Choroid plexus epithelial cell (primary cell): ENCODE measurements around the gene MVK.
"Not testable (repeated sequence)": the region's sequence is repeated elsewhere in the genome, so short reads cannot be mapped to it uniquely, and the experiment has no call there.

Source experiments
- DNase-seq: peaks from one replicate; pipeline ENCODE4 v3.0.0-alpha.2; 2010; ENCODE audit warnings: low read depth
- H3K4me3 ChIP-seq: 2 replicates; pipeline ENCODE4 v1.5.1; 2011; ENCODE audit warnings: low read depth, mild to moderate bottlenecking, control low read depth, low read length, moderate library complexity
- CTCF ChIP-seq: conservative IDR thresholded peaks from 2 replicates; pipeline ENCODE4 v1.5.1; 2011; ENCODE audit warnings: low read depth, mild to moderate bottlenecking, control low read depth, inconsistent platforms, low read length, moderate library complexity

Gene MVK

DNA sequence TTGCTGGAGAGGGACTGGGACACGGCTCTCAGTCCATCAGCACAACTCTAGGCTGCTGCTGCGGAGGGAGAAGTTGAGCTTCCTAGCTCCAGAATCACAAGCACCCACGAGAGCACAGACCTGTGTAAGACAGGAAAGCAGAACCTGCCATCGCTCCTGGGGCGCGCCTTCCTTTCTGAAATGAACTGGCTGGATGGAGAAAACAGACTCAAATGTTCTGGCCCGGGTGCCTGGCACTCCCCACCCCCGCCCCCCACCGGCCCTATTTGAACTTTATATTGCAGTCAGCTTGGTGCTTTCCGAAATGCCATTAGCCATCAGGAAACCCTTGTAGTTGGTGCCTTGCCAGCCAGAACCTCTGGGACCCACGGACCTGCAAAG is 23.8 kb downstream of the MVK start:
- peak overlapping the region; percentile 4 for H3K4me3 ChIP-seq
- no peak for TF ChIP-seq CTCF

GRCh38 chr12:109597795-109598427 is 24.3 kb downstream of the MVK start:
- H3K4me3 ChIP-seq, result peak overlapping the region; percentile 4
- DNase-seq, result peak; percentile 85
- peak; percentile 94 for TF ChIP-seq CTCF

More for the DNA sequence above, 23.8 kb downstream of the MVK start:
- DNase-seq, result no peak

GRCh38 chr12:109598428-109598854 is 24.8 kb downstream of the MVK start:
- no peak overlapping the region for H3K4me3 ChIP-seq
- TF ChIP-seq CTCF, result no peak
- DNase-seq, result no peak

GRCh38 chr12:109599087-109599486 is 25.5 kb downstream of the MVK start:
- H3K4me3 ChIP-seq, result no peak overlapping the region
- no peak for TF ChIP-seq CTCF
- DNase-seq, result no peak

GRCh38 chr12:109600481-109600880 is 26.9 kb downstream of the MVK start:
- TF ChIP-seq CTCF, result no peak
- no peak for DNase-seq
- H3K4me3 ChIP-seq, result no peak overlapping the region

- no peak overlapping the region for H3K4me3 ChIP-seq
- TF ChIP-seq CTCF, result no peak
- no peak for DNase-seq
These were observed 27.4 kb downstream of the MVK start for GRCh38 chr12:109600995-109601394.

- no peak for DNase-seq
- no peak overlapping the region for H3K4me3 ChIP-seq
- no peak for TF ChIP-seq CTCF
These were observed 28.0 kb downstream of the MVK start for GRCh38 chr12:109601557-109601956.

DNA sequence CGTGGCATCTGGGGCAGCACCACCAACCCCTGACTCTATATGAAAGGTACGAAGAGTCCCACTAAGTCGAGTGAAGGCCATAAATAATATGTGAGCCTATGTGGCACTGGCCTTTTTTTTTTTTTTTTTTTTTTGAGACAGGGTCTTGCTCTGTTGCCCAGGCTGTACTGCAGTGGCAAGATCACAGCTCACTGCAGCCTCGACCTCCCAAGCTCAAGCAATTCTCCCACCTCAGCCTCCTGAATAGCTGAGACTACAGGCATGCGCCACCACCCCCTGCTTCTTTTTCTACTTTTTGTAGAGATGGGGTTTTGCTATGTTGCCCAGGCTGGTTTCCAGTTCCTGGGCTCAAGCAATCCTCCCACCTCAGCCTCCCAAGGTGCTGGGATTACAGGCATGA is 28.5 kb downstream of the MVK start:
- not testable (repeated sequence) for DNase-seq

More for the DNA sequence above, 28.5 kb downstream of the MVK start:
- not testable (repeated sequence) for H3K4me3 ChIP-seq
